GM19035 (cell line): ENCODE data around the gene ZC3H4.

Experiments used
- ATAC-seq: cut with Tn5 transposase; IDR thresholded peaks from one replicate; pipeline ENCODE4 v1.9.1; 2021; ENCODE audit not compliant: unreplicated experiment

Gene ZC3H4

GRCh38 chr19:47134545-47134944 is 21.0 kb upstream of the ZC3H4 start:
- ATAC-seq, result no peak

GRCh38 chr19:47133021-47133471 is 19.5 kb upstream of the ZC3H4 start:
- no peak for ATAC-seq

GRCh38 chr19:47132194-47132852 is 18.7 kb upstream of the ZC3H4 start:
- ATAC-seq, result no peak

GRCh38 chr19:47130589-47131227 is 17.1 kb upstream of the ZC3H4 start, which contains the start of gene SAE1:
Gene SAE1 (plus strand): TSS chr19:47130835. CDS start chr19:47130931, 96 bp downstream.
- ATAC-seq, result peak; percentile 83

GRCh38 chr19:47130120-47130588 is 16.6 kb upstream of the ZC3H4 start:
- no peak for ATAC-seq

GRCh38 chr19:47129579-47129978 is 16.0 kb upstream of the ZC3H4 start:
- no peak for ATAC-seq

- ATAC-seq, result no peak
These were observed 12.0 kb upstream of the ZC3H4 start for GRCh38 chr19:47125669-47125938.

GRCh38 chr19:47124937-47125668 is 11.5 kb upstream of the ZC3H4 start:
- ATAC-seq, result no peak

GRCh38 chr19:47123406-47123805 is 9.8 kb upstream of the ZC3H4 start:
- no peak for ATAC-seq

GRCh38 chr19:47122359-47123335 is 9.1 kb upstream of the ZC3H4 start:
- no peak for ATAC-seq

- ATAC-seq, result no peak
These were observed 7.0 kb upstream of the ZC3H4 start for GRCh38 chr19:47120470-47121067.

GRCh38 chr19:47113850-47114651 is 475 bp upstream of the ZC3H4 start:
- no peak for ATAC-seq

GRCh38 chr19:47112166-47112996 is 1.2 kb downstream of the ZC3H4 start:
- ATAC-seq, result peak; percentile 26

- ATAC-seq, result no peak
These were observed 1.9 kb downstream of the ZC3H4 start for GRCh38 chr19:47111682-47112165.

- ATAC-seq, result no peak
These were observed 2.5 kb downstream of the ZC3H4 start for GRCh38 chr19:47111006-47111621.

- no peak for ATAC-seq
These were observed 3.0 kb downstream of the ZC3H4 start for GRCh38 chr19:47110521-47111005.

GRCh38 chr19:47109541-47110375 is 3.8 kb downstream of the ZC3H4 start:
- ATAC-seq, result no peak
